HG02642 (cell line): Measurements from ENCODE around the gene ADGRD1.
"Not testable (repeated sequence)": the region's sequence is repeated elsewhere in the genome, so short reads cannot be mapped to it uniquely, and the experiment has no call there.

Experiments
- ATAC-seq: cut with Tn5 transposase; IDR thresholded peaks from one replicate; pipeline ENCODE4 v1.9.1; 2021; ENCODE audit warnings: mild to moderate bottlenecking; ENCODE audit not compliant: unreplicated experiment, poor library complexity

The ADGRD1 gene

DNA sequence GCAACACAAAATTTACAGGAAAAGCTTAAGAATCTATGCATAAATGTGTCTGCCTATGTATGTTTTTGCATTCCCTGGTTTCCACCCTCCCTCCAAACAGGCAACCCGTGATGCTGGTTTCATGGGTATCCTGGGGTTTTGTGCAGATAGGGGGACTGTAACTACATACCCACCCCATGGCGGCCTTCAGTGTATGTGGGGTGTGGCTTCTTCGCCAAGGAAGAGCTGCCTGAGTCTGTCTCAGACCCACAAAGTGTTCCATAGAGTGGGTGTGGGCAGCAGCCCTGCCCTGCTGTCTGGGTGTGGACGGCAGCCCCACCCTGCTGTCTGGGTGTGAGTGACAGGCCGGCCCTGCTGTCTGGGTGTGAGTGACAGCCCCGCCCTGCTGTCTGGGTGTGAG, 174.8 kb downstream of the ADGRD1 start:
- ATAC-seq: no peak

DNA sequence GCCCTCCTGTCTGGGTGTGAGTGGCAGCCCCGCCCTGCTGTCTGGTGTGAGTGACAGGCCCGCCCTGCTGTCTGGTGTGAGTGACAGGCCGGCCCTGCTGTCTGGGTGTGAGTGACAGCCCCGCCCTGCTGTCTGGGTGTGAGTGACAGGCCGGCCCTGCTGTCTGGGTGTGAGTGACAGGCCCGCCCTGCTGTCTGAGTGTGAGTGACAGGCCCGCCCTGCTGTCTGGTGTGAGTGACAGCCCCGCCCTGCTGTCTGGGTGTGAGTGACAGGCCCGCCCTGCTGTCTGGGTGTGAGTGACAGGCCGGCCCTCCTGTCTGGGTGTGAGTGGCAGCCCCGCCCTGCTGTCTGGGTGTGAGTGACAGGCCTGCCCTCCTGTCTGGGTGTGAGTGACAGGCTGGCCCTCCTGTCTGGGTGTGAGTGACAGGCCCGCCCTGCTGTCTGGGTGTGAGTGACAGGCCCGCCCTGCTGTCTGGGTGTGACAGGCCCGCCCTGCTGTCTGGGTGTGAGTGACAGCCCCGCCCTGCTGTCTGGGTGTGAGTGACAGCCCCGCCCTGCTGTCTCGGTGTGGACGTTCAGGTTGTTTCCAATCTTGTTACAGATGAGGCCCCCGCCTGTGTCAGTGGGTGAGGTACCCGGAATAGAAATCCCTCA, 175.4 kb downstream of the ADGRD1 start:
- ATAC-seq: not testable (repeated sequence)

DNA sequence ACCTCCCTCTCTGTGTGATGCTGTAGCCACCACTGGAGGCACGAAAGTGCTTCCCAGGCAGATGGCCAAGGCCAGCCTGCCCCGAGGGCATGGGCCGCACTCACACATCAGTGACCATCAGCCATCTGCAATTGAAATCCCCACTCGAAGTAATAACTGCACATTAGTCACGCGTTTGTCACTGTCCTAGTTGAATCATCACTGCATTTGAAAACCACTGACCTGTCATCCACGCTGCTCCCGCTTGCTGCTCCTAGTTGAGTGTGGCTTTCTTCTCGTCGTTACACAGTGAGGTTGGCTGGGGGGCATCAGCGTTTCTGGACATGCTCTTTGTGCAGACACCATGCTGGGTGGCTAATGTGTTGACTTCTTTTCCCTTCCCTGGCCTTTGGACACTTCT, 176.1 kb downstream of the ADGRD1 start:
- no peak for ATAC-seq

DNA sequence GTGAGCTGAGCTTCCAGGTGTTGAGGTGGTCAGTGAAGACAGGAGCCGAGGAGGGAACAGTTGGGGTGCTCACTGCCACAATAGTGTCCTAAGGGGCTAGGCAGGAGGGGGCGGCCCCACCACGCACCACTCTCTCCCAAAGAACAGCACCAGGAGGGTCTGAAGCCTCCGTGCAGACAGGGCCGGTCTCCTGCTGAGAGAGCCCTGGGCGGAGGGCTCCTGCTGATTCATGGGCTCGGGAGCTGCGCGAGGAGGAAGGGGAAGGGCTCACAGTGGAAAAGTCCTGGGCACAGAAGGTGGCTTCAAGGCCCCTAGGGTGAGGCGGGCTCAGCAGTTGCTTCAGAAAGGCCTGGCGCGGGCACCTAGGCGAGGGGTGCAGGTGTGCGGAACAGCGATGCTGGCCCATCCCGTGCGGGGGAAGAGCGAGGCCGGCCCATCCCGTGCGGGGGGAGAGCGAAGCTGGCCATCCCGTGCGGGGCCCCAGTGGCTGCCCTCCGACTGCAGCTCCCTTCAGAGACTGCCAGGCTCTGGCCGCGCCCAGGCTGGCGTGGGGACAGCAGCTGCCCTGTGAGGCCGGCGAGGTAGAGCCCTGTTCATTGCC, 176.7 kb downstream of the ADGRD1 start:
- no peak for ATAC-seq

DNA sequence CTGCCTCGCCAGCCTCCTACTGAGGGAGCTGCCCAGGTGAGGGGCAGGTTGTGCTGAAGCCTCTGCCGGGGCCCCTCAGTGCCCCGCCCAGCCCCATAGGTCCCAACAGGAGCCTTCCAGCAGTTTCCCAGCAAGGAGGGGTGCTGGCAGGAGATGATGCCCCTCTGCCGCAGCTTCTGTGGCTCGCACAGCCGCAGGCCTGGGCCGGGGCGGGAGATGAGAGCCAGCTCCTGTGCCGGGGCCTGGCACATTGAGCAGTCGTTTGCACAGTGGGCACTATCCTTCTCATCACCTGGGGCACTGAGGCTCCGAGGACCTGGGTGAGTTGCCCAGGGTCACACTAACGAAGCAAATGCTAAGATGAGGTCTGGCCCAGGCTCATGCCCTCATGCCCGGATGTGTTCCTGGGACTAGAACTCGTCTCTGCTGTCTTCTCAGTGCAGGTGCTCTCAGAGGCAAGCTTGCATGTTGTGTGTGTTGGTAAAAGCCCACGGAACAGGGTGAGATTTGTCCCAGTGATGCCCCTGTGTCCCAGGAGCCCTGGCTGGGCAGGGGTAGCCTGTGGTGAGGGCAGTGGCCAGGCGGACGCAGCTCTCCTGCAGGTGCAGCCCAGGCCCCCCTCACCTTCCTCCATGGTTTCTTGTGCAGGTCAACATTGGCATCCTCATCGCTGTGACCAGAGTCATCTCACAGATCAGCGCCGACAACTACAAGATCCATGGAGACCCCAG, 177.5 kb downstream of the ADGRD1 start:
- no peak for ATAC-seq

DNA sequence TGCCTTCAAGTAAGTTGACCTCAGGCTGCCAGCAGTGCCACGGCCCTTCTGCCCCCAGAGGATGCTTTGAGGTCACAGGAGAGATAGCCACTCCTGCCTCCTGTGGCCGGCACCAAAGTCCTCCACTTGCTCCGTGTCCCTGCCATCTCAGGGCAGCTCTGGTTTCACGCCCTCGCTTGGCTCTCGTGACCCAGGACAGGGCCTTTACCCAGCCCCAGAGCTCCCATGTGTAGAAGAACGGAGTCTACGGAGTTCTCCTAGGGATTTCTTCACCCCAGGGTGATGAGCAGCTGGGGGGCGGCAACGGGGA, 178.1 kb downstream of the ADGRD1 start:
- no peak for ATAC-seq

DNA sequence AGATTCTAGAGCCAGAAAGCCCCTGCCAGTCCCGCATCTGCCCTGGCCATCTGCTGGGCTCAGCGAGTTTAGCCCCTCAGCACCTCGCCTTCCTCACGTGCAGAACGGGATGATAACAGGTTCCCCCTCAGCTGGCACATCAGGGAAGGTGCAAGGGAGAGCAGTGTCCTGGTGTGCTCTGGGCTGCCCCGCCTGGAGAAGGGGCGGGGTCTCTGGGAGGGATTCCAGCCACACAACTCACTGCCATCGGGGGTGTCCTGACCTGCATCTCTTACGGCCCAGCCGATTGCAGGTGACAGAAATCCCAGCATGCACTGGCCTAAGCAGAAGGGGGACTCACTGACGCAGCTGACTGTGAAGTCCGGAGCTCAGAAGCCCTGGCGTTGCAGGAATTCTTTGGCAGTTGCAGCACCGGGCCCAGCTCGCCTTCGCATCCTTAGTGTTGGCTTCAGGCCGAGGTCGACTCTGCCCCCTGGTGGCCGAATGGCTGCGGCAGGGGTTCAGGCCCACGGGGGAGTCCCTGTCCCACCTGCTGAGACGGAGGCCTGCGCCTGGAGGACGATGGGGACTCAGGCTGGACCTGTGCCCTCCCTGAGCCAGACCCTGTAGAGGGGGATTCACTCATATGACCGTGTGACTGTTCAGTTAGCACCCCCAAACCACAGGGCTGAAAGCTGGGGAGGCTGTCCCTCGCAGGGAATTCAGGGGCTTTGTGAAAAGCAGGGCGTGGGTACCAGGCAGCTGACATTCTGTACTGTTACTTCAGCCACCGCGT, 178.6 kb downstream of the ADGRD1 start:
- ATAC-seq: peak; percentile 57

DNA sequence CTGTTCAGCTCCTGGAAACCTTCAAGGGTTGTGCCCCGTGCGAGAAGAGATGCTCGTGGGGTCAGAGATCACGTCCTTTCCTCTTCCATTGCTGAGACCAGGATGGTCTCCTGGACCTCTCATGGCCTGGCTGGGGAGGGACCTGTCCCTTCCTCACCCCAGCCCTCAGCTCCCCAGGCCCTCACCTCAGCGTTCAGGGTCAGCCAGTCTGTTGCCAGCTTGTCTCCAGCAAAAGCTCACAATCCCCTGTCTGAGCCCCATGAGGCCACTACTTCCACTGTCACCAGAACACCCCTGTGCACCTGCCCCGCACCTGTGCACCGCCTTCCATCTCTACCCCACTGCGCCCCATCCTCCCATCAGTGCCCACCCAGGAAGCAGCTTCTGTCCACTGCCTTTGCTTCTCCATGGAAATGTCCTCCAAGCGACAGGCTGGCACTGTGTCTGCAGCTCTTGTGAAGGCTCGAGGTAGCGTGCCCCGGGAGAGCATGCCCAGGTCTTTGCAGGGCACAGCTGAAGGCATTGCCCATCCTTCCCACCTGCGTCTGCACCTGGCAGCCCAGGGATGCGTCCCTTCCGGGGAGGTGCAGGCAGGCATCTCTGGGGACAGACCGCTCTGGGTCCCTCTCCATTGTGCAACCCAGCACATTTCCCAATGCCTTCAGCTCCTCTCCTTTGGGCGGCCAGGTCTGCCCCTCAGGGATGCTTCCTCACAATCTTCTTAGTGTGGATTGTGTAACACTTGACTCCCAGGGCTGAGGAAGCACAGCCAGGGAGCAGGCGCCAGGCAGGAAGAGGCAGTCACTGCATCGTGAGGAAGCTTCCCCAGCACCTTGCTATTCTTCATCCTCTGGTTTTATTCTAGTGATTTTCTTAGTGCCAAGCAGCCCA, 179.6 kb downstream of the ADGRD1 start:
- no peak for ATAC-seq

- ATAC-seq: no peak
Measured at GRCh38 chr12:131133994-131134393, 180.3 kb downstream of the ADGRD1 start.

DNA sequence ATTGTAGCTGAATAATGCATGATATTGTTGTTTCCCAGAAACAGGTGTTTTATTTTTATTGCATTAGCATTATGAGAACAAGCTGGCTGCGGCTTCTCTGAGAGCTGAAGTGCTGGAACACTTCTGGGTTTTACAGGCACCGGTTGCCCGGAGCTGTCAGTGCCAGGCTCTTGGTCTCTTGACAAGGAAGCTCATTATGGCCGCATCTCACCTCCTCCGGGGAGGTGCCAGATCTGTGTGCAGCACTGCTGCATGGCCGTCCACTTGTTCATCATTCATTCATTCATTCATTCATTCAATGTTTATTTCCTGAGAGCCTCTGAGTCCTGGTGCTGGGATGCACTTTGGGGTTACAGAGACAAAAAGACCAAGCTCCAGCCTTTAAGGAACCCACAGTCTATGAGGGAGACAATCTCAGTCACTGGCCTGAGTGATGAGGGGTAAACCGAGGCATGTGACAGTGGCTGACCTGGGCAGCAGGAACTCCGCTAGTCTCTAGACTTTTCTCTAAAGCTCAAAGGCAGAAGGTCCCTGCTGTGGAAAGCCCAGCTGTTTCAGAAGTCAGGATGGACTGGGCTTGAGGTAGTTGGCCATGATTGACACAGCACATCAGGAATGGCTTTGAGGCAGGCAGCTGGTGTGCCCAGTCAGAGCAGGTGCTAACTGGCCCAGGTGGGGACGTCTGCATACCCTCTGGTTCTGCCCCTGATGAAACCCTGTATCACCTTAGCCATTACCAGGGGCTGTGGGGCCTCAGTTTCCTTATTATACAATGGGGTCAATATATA, 181.0 kb downstream of the ADGRD1 start:
- ATAC-seq: no peak

GRCh38 chr12:131135311-131135785, 181.6 kb downstream of the ADGRD1 start:
- no peak for ATAC-seq

DNA sequence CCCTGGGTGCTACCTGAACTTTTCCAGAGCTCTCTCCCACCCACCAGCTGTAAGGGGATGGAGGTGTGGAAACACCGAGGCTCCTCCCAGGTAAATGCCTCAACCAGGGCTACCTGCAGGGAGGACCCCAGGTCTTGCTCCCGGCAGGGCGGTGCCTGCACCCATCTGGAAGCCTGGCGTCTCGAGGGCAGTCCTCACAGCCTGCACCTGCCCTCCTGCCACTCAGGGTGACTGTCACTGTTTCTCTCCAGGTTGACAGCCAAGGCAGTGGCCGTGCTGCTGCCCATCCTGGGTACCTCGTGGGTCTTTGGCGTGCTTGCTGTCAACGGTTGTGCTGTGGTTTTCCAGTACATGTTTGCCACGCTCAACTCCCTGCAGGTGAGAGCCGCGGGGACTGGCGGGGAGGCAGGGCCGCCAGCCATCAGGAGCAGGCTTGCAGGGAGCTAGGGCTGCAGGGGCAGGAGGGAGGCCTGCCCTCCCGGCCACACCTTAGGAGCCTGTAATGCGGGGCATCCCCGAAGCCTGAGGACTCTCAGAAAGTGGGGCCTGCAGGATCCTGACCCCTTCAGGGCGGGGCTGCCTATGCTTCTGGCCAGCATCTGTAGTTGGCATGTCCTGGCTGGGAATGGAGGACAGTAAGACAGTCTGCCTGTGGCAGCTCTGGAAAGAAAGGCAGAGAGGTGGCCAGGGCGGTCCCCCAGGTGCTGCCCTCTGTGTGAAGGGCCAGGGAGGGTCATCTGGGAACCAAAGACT, 182.3 kb downstream of the ADGRD1 start:
- ATAC-seq: no peak

- no peak for ATAC-seq
Measured at GRCh38 chr12:131136539-131136872, 182.8 kb downstream of the ADGRD1 start.

- ATAC-seq: no peak
Measured at GRCh38 chr12:131137009-131137835, 183.5 kb downstream of the ADGRD1 start.

DNA sequence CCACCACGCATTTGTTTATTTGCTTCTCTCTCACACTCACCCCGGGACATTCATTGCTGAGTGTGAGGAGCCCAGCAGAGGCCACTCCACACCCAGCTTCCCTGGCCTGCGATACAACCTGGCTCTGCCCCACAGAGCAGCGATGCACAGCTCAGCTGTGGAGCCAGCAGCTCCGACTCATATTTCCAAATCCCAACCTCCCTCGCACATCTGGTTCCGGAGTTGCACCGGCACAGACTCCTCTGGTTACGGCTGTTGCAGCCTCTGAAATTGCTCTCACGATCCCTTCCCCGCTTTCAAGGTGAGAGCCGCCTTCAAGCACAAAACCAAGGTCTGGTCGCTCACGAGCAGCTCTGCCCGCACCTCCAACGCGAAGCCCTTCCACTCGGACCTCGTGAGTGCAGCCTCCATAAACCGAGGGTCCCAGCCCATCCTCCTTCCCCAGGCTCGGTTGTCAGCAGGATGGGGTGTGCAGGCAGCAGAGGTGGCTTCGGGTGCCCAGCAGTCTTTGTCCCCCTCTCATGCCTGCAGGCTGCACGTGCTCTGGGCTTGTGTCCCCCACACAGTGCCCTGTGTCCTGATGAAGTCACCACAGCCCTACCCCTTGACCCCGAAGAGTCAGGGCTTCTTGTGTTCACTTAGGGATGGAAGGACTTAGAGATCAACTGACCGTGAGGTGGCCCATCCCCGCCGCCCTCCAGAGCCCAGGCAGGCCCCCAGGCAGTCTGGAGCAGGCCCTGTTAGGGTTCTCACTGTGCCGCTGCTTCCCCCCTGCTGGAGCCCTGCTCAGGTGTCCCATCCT, 184.3 kb downstream of the ADGRD1 start:
- ATAC-seq: no peak

DNA sequence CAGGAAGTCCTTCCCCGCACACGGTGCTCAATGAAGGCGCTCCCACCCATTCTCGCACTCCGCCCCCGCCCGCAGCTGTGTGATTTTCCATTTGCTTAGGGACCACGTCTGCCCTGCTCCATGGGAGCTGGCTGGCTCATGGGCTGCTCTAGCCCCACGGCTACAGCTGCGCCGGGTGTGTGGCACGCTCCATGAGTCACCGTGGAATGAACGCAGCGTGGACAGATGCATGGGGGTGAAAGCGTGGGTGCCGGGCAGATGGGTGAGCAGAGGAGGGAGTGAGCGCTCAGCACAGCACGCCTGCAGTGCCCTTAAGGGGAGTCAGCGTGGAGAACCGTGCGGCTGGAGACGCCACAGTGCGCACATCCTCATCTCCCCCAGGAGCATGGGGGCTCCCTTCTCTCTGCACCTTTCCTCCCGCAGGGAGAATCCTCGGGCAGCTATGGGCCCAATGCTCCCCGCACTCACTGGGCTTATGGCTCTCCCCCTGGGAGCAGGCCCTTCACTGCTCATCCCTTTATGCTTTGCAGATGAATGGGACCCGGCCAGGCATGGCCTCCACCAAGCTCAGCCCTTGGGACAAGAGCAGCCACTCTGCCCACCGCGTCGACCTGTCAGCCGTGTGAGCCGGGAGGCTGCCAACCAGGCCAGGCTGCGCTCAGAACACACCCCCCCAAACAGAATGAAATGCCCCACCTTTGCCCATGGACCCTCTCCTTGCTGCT, 185.1 kb downstream of the ADGRD1 start:
- no peak for ATAC-seq
